ENCODE data around the gene BORCS8.
"Not testable (repeated sequence)": the region's sequence is repeated elsewhere in the genome, so short reads cannot be mapped to it uniquely, and the experiment has no call there.

BORCS8 gene

GRCh38 chr19:19224150-19224851, 32.3 kb upstream of the BORCS8 start:
- H3K4me3 Mint-ChIP-seq = peak overlapping the region; percentile 43
- CTCF ChIA-PET = interaction anchor here (1.3 to 2.3 kb wide), 8 partner anchors 10 to 265 kb away, joined by 3 to 13 read pairs (median 5); no protein-coding TSS in a partner anchor
- peaks cover 55% of the 10 kb centered on the region for H3K27me3 Mint-ChIP-seq
- H3K9me3 Mint-ChIP-seq = no peaks in the 10 kb centered on the region
- peaks cover 4% of the 10 kb centered on the region for H3K4me1 Mint-ChIP-seq
- no peak overlapping the region for H3K27ac Mint-ChIP-seq
- DNase-seq = no peak
- H3K36me3 Mint-ChIP-seq = no peaks in the 10 kb centered on the region

GRCh38 chr19:19223636-19224035, 31.7 kb upstream of the BORCS8 start:
- DNase-seq = no peak
- Mint-ChIP-seq H3K27me3 (peaks cover 50% of the 10 kb centered on the region), H3K9me3 (no peaks in the 10 kb centered on the region), H3K36me3 (no peaks in the 10 kb centered on the region), H3K27ac (no peak overlapping the region), H3K4me3 (no peak overlapping the region), H3K4me1 (peaks cover 4% of the 10 kb centered on the region)
- CTCF ChIA-PET = interaction anchor here (0.8 to 2.3 kb wide), 3 partner anchors 76 to 173 kb away, joined by 3 to 9 read pairs (median 4); no protein-coding TSS in a partner anchor

GRCh38 chr19:19223060-19223459, 31.1 kb upstream of the BORCS8 start:
- Mint-ChIP-seq H3K27ac (no peak overlapping the region), H3K4me1 (peaks cover 4% of the 10 kb centered on the region), H3K36me3 (no peaks in the 10 kb centered on the region), H3K27me3 (peaks cover 45% of the 10 kb centered on the region), H3K4me3 (no peak overlapping the region), H3K9me3 (no peaks in the 10 kb centered on the region)
- DNase-seq = no peak
- CTCF ChIA-PET = interaction anchor here (0.8 kb wide), 1 partner anchor 77 kb away, joined by 3 read pairs; no protein-coding TSS in a partner anchor

GRCh38 chr19:19221000-19221399, 29.0 kb upstream of the BORCS8 start:
- H3K27ac Mint-ChIP-seq, H3K4me1 Mint-ChIP-seq, CTCF ChIA-PET, DNase-seq, H3K36me3 Mint-ChIP-seq, H3K9me3 Mint-ChIP-seq, H3K4me3 Mint-ChIP-seq: not testable (repeated sequence)
- peaks cover 38% of the 10 kb centered on the region for H3K27me3 Mint-ChIP-seq

- Mint-ChIP-seq H3K4me3 (no peak overlapping the region), H3K9me3 (no peaks in the 10 kb centered on the region), H3K27me3 (peaks cover 39% of the 10 kb centered on the region), H3K4me1 (no peaks in the 10 kb centered on the region), H3K36me3 (no peaks in the 10 kb centered on the region), H3K27ac (no peak overlapping the region)
- no peak for DNase-seq
- CTCF ChIA-PET = no interaction called here
Measured at GRCh38 chr19:19218911-19219310, 27.0 kb upstream of the BORCS8 start.

- Mint-ChIP-seq H3K4me1 (no peaks in the 10 kb centered on the region), H3K27me3 (peaks cover 51% of the 10 kb centered on the region), H3K4me3 (no peak overlapping the region), H3K36me3 (no peaks in the 10 kb centered on the region), H3K27ac (no peak overlapping the region), H3K9me3 (no peaks in the 10 kb centered on the region)
- CTCF ChIA-PET = interaction anchor here (0.8 kb wide), 1 partner anchor 11 kb away, joined by 3 read pairs; no protein-coding TSS in a partner anchor
- no peak for DNase-seq
Measured at GRCh38 chr19:19217099-19217498, 25.1 kb upstream of the BORCS8 start.

- Mint-ChIP-seq H3K36me3 (no peaks in the 10 kb centered on the region), H3K4me1 (no peaks in the 10 kb centered on the region), H3K27me3 (peaks cover 64% of the 10 kb centered on the region), H3K4me3 (no peak overlapping the region), H3K9me3 (no peaks in the 10 kb centered on the region), H3K27ac (no peak overlapping the region)
- no peak for DNase-seq
- CTCF ChIA-PET = no interaction called here
Measured at GRCh38 chr19:19215792-19216191, 23.8 kb upstream of the BORCS8 start.

- peak; percentile 72 for DNase-seq
- no peaks in the 10 kb centered on the region for H3K4me1 Mint-ChIP-seq
- CTCF ChIA-PET = interaction anchor here (0.9 to 1.5 kb wide), 2 partner anchors 10 kb away, joined by 3 to 5 read pairs; no protein-coding TSS in a partner anchor
Measured at GRCh38 chr19:19214892-19215291, 22.9 kb upstream of the BORCS8 start.

GRCh38 chr19:19214159-19214490, 22.2 kb upstream of the BORCS8 start:
- peaks cover 79% of the 10 kb centered on the region for H3K27me3 Mint-ChIP-seq
- CTCF ChIA-PET = interaction anchor here (0.9 to 1.5 kb wide), 2 partner anchors 10 to 11 kb away, joined by 3 to 5 read pairs; no protein-coding TSS in a partner anchor
- no peaks in the 10 kb centered on the region for H3K4me1 Mint-ChIP-seq
- H3K9me3 Mint-ChIP-seq = no peaks in the 10 kb centered on the region
- no peak overlapping the region for H3K4me3 Mint-ChIP-seq
- H3K36me3 Mint-ChIP-seq = no peaks in the 10 kb centered on the region
- no peak overlapping the region for H3K27ac Mint-ChIP-seq
- no peak for DNase-seq

More at GRCh38 chr19:19214892-19215291, 22.9 kb upstream of the BORCS8 start:
- H3K27me3 Mint-ChIP-seq = peaks cover 71% of the 10 kb centered on the region
- no peak overlapping the region for H3K27ac Mint-ChIP-seq
- H3K36me3 Mint-ChIP-seq = no peaks in the 10 kb centered on the region
- H3K4me3 Mint-ChIP-seq = no peak overlapping the region
- H3K9me3 Mint-ChIP-seq = no peaks in the 10 kb centered on the region

GRCh38 chr19:19213426-19214158, 21.6 kb upstream of the BORCS8 start:
- H3K9me3 Mint-ChIP-seq = no peaks in the 10 kb centered on the region
- no peak for DNase-seq
- no peaks in the 10 kb centered on the region for H3K4me1 Mint-ChIP-seq
- H3K36me3 Mint-ChIP-seq = no peaks in the 10 kb centered on the region
- peaks cover 80% of the 10 kb centered on the region for H3K27me3 Mint-ChIP-seq
- CTCF ChIA-PET = interaction anchor here (1.5 kb wide), 1 partner anchor 11 kb away, joined by 5 read pairs; no protein-coding TSS in a partner anchor
- H3K4me3 Mint-ChIP-seq = no peak overlapping the region
- H3K27ac Mint-ChIP-seq = no peak overlapping the region

GRCh38 chr19:19212916-19213315, 21.0 kb upstream of the BORCS8 start:
- no peaks in the 10 kb centered on the region for H3K9me3 Mint-ChIP-seq
- DNase-seq = no peak
- no peak overlapping the region for H3K4me3 Mint-ChIP-seq
- H3K27ac Mint-ChIP-seq = no peak overlapping the region
- no peaks in the 10 kb centered on the region for H3K36me3 Mint-ChIP-seq
- CTCF ChIA-PET = no interaction called here
- peaks cover 80% of the 10 kb centered on the region for H3K27me3 Mint-ChIP-seq
- H3K4me1 Mint-ChIP-seq = peaks cover under 1% of the 10 kb centered on the region

- no peak for DNase-seq
- H3K27ac Mint-ChIP-seq = no peak within 1 kb of the TSS
- CTCF ChIA-PET = no interaction called here
Measured at GRCh38 chr19:19211499-19212420, 19.8 kb upstream of the BORCS8 start, which contains the start of gene NCAN. TSS of gene NCAN (plus strand) at chr19:19211958. CDS start at chr19:19216954, 4,996 bp downstream.

GRCh38 chr19:19209372-19209771, 17.4 kb upstream of the BORCS8 start:
- Mint-ChIP-seq H3K27ac (no peak overlapping the region), H3K27me3 (peaks cover 73% of the 10 kb centered on the region), H3K4me3 (no peak overlapping the region), H3K9me3 (peaks cover 12% of the 10 kb centered on the region), H3K36me3 (peaks cover 3% of the 10 kb centered on the region), H3K4me1 (peaks cover 30% of the 10 kb centered on the region)
- DNase-seq = no peak
- CTCF ChIA-PET = no interaction called here

More at GRCh38 chr19:19211499-19212420, 19.8 kb upstream of the BORCS8 start, which contains the start of gene NCAN:
- H3K4me1 Mint-ChIP-seq = peaks cover 12% of the 10 kb centered on the region
- peaks cover 11% of the 10 kb centered on the region for H3K9me3 Mint-ChIP-seq
- H3K4me3 Mint-ChIP-seq = no peak within 1 kb of the TSS
- peaks cover 83% of the 10 kb centered on the region for H3K27me3 Mint-ChIP-seq
- peaks cover 2% of the 10 kb centered on the region for H3K36me3 Mint-ChIP-seq
